GM21786 (cell line): ENCODE results near the gene TGM5.

Source experiments
- ATAC-seq: cut with Tn5 transposase; IDR thresholded peaks from one replicate; pipeline ENCODE4 v1.9.1; 2021; ENCODE audit not compliant: unreplicated experiment

TGM5 gene

DNA sequence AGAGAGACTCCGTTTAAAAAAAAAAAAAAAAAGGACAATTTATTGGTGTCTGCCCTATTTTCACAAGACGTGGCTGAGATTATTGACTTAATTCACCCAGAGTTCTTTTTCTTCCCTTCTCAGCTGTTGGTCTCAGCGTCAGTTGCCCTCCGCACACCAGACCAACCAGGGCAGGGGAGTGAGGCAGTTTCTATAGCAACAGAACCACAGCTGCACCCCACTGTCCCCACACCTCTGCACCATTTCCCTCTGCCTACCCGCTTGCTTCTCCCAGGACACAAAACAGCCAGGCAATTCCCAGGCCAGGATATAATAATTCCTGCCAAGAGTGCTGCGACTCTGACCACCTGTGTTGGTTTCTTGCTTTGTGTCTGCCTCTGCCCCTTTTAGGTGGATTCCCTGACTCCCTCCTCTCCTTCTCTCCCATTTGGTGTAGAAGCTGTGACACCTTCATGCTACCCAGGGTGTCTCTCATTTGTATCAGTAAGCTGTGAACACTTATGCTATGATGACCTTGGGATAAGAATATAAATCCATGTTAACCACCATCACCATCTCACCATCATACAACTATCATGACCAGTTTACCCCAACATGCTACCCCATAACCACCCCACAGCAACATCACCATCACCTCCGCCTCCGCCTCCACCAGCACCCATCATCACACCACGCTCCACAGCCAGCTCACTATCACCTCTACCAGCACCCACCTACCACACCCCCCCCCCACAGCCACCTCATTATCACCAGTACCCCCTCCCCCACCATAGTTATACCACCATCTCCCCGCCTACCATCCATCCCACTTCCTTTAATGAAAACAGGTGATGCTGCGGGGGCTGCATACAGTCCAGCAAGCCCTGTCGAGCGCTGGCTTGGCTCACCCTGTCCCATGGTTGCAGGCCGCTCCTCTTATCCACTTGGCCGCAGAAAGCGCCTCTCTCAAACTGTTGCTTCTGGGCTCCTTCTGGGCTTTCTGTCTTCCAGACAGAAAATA is 46.5 kb downstream of the TGM5 start:
- no peak for ATAC-seq

DNA sequence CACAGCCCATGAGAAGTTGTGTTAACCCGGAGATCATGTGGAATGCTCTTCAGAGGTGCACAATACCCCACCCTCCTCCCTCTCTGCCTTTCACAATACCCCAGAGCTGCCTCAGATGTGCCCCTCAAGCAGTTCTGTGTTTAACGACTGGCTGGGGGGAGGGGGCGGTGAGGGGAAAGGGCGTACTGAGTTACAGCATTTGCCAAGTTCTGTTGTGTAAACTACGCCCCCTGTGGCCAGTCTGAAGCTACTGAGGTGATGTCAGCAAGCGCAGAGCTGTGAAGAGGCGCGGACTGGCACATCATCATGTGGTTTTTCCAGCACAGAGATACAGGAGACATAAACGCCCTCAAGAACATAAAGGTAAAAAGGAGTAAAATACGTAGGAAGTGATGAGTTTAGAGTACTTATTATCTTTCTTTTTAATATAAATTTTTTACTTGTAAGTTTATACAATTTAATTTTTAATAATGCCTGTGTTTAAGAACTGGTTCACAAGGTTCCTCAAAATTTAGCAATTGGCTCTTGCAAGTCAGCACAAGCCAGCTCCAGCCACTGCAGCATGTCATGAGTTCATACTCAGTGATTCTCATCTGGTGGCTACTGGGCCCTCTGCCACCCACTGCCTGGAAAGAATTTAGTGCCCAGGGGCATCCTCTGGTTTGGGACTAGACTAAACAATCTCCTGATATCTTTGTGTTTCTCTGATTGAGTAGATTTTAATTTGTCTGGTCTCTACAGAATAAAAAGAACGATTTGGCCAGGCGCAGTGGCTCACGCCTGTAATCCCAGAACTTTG is 47.6 kb downstream of the TGM5 start:
- no peak for ATAC-seq

DNA sequence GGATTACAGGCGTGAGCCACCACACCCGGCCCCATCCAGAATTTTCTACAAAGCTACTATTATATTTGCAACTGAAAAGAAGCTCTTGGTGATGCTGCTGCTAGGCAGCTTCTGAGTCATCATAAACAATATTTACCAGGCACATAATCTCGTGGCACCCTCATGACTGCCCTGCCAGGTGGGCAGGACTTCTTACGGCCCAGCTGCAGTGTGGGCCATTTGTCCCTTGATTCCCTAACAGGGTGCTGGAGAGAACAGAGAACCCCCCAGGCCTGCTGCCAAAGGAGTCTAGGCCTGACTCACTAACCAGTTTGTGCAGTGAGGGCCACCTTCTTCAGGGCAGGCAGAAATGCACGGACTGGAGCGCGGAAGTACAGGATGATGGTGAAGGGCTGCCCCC is 50.8 kb downstream of the TGM5 start:
- no peak for ATAC-seq

DNA sequence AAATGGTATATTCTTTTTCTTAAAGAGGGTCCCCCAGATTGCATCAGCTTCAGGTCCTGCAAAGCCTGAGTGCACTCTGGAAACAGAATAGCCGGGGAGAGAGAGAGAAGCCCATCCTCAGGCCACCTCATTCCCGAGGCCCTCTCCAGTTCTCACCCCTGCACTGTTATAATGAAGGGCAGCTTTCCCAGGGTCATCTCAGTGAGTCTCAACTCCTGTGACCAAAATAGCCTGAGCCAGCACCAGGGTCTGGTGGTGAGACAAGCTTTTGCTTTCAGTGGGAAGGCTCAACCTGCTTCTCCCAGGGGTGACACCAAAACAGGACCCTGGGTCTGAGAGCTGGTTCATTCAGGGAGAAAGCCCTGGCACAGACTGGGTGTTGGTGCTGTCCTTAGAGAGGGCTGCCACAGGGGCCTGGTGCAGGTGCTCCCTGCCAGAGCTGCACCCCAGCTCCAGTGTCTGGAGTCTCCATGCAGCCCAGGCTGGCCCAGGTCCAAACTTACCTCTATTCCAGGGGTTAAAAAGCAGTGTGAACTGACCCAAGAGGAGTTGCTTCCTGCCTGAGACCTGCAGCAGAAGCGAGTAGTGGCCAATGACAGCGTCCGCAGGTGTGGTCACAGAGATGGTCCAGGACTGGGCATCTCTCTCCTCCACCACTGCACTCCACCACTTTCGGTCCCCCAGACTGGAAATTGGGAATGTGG is 52.0 kb downstream of the TGM5 start:
- ATAC-seq, result no peak

DNA sequence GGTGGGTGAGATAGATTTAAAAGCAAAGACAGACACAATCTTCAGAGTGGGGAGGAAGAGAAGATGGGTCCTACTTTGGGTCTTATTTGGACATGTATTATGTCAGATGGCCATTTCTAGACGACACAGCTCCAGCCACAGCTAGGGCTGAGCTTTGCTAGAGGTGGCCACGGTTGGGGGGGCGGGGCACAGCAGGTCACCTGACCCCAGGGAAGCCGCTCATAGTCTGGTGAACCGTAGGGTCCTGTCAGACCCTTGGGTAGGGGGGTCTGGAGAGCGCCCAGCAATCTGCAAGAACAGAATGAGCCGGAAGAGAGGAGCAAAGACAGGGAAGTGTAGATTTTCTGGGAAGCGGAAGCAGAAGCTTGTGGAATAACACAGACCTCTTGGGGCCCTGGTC is 52.6 kb downstream of the TGM5 start:
- no peak for ATAC-seq

DNA sequence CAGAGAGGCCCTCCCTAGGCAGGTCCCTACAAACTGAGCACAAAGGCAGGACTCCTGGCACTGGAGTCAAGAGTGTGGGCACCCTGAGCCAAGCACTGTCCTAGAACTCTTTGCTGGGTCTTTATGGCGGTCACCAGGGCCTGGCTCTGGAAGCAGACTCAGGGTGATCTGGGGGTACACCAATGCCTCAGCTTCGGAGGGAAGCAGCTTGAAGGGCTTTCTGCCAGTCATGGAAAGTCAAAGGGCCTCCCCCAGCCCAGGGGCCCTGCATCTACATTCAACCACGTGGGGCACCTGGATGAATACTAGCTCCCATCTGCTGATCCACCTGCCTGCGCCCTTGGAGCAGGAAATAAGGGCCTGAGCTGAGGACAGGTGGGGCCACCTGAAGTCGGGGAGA is 53.3 kb downstream of the TGM5 start:
- no peak for ATAC-seq

DNA sequence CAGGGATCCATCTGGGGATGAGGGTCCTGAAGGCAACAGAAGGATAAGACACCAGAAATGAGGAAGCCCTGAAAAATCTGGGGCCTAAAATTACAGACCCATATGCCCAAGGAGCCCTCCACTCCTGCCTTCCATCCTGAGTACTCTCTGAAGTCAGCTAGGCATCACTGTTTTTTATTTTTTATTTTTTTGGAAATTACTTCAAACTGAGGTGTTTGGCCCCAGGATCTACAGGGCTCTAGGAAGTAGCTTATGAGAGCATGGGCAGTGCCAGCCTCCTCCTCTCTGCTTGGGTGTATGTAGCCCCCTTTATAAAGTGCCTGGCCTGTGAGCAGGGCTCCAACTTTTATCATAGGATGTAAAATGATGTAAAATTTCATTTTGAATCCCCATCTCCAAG is 53.8 kb downstream of the TGM5 start:
- ATAC-seq, result no peak

DNA sequence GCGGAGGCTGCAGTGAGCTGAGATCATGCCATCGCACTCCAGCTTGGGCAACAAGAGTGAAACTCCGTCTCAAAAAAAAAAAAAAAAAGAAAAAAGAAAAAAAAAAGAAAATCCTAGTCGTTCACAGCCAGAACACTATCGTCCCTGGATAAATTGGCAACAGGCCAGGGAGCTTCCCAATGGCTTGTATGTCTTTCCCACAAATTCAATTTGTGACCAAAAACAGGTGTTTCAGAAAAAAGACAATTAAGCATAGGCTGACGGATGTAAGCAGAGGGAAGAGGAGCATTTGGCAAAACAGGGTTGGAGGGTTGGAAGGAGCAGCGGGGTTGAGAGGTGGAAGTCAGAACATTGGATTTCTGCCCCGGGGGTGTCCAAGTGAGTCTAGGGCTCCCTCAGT is 54.4 kb downstream of the TGM5 start:
- ATAC-seq, result no peak

DNA sequence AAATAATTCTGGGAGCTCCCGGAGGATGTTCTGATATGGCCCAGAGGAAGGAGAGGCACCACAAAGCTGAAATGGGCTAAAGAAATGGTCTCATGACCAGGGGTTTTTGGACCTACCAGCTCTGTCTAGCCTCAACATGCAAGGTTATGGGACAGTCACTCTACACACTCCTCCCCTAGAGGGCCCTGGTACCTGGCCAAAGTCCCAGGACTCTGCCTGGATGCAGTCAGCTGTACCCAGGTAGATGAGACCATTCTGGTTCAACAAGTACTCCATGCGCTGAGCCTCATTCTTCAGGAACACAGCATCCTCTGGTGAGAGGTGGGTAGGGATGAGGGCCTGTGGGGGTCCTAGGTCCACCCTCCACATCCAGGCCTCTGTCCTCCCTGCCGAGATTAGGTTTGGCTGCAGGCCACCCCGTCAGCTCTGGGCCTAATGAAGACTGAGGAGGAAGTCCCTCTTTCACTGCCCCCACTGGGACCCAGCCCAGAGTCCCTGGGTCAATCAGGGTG is 55.4 kb downstream of the TGM5 start:
- no peak for ATAC-seq

DNA sequence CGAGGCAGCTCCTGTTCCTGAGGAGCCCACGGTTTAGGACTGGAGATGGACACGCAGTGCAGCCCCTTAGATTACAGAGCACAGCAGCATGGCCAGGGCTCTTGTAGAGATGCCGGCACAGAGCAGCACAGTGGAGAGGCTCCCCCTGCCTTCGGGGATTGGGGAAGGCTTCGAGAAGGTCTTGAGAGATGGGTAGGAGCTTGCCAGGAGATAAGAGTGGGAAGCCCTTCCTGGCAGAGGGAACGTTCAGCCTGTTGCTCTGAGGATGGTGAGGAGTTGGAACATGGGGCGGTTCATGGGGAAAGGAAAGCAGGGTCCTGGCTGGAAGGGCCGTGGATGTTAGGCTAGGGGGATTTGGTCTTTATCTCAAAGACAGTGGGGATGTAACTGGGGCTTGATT is 55.9 kb downstream of the TGM5 start:
- ATAC-seq, result no peak

DNA sequence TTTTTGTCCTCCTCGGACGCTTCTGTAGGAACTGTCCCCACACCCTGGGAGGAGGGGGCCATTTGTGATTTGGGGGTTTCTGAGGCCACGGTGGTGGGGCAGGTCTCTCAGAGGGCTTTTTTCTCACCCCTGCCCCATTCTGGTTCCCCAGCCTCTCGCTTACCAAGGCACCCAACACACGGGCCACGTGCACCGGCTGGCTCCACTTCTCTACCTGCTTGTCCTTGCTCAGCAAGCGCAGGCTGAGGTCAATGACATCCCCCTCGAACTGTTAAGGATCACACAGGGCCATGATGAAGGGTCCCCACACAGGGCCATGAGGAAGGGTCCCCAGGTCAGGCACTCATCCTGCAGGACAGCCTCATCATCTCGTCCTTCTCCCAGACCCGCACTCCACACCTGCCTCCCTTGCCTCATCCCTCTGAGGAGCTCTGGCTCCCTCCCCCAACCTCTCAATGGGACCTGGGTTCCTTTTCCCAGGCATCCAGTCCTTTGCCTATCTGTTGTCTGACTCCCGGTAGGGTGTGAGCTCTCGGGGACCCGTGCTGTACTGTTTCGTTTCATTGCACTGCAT is 56.5 kb downstream of the TGM5 start:
- ATAC-seq, result no peak

DNA sequence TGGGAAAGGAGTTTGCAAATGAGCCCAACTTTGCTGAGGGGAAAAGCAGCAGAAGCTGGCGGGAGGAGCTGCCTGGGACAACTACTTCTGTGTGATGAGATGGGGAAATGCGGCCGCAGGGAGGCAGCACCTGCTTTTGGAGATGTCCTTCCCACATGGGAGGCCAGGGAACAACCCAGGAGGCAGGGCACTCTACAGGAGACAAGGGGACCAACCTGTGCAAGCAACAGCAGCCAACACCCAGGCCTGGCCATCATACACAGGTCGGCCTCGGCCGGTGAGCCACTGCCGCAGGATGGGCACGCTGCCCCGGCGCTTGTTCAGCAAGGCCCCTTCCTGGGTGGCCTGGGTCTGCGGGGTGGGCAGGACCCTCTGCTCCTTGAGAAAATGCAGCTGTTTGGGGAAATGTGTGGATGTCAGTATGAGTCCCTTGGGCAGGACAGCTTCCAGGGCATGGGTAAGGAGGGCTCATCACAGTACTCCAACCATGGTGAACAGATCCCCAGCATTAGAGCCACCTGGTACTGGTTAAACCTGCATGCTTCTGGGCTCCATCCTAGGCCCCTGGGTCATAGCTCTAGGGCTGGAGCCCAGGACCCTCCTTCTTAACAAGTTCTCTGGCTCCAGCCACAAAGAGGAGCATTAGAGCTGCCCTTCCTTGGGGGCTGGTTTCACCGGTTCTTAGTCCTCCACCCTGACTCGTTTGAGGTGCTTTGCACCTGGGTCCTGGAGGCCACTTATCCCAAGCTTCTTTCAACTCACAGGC is 57.5 kb downstream of the TGM5 start:
- no peak for ATAC-seq

DNA sequence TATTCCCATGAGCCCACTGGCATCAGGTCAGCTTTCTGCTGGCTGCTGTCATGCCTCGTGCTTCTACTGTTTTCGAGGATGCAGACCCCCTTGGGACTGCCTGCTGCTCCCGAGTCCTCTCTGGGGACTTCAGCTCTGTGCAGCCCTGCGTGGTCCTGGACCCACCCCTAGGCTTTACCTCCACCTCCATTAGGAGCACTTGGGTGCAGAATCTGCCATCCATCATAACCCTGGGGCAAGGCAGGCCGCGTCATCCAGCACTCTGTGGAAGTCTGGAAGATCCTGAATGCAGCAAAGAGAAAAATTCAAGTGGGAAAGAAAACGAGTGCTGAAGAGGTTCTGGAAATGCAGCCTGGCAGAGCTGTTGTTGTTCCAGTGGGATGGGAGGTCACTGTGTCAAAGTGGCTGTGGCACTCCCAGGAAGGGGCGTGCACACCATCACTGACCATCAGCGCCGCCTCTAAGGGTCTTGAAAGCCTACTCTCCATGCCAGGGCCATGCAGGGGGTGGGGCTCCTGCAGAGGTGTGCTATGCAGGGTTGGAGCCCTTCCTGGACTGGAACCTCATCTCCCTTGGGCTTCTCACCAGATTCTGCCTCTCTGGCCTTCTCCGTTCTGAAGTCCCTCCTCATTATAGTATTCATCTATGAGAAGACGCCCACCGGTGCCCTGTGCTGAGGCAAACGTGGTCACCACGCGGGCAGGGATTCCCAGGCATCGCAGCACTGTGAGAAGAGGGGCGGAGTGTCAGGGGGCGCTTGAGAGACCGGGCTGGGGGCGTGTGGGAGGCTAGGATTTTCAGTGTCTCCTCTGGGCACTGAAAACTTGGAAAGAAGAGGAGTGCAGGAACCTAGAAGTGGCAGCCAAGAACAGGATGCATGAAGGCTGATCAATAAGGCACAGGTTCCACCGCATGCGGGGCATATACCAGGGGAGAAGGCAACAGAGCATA is 58.4 kb downstream of the TGM5 start:
- ATAC-seq, result no peak

DNA sequence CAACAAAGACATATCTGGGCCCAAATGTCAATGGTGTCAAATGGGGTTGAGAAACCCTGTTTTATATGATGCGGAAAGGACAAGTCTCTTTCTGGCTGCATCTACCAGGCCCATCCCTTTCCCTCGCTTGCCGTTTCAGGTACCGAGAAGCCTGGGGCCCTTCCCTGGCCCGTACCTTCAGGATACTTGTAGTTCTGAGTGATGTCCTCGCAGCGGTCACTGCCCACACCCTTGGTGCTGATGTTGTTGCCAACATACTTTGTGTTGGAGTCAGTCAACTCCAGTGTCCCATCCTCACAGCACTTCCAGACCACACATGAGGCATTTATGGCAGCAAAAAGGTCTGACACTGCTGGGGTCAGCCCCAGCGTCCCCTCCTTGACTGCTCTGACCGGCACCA is 59.7 kb downstream of the TGM5 start:
- no peak for ATAC-seq

DNA sequence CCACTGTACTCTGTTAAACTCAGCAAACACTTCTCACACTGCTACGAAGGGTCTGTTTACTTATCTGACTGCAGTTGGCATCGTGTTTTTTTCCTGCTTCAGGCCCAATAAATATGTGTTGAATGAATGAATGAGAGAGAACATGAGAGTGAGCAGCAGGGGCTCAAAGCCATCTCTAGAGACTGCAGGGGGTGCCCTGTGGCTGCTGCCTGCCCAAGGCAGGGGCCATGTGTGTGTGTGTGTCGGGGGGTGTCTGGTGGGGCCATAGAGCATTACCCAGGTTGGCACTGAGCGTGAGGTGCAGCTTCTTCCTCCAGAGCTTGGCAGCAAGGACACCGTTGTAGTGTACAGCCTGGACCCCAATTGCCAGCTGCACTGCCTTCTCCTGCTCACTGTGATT is 60.7 kb downstream of the TGM5 start:
- no peak for ATAC-seq

DNA sequence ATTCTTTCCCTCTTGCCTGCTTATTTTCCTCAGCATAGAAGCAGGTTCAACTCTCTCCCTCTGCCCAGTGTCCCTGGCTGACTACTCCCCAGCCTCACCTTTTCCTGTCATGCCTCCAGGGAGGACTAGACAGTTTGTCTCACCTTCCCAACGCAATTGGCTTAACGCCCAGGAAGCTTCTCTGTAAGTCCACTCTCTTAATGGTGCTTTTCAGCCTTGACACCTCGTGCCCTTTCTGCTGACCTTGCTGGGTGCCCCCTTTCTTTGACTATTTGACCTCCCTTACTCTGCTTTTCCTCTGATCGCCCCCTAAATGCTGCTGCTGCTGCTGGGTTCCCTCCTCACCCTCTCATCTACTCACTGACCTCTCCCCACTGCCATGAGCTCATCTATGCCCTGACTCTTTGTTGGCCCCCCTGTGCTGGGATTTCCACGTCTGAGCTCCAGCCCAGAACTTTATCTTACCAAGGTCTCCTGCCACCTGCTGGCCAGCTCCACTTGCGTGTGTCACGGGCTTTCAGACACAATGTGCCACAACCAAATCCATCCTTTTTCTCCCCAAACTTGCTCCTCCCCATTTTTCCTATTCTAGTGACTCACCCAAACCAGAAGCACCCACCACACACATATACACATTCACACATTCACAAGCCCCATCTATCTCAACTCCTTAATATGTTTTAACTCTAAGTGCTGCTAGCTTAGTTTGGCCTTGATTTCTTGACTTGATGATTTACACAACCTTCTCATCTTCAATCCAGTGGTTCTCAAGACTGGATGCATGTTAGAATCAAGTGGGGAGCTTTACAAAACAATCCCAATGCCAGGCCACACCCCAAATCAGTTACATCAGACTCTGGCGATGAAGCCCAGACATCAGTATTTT is 62.5 kb downstream of the TGM5 start:
- no peak for ATAC-seq

DNA sequence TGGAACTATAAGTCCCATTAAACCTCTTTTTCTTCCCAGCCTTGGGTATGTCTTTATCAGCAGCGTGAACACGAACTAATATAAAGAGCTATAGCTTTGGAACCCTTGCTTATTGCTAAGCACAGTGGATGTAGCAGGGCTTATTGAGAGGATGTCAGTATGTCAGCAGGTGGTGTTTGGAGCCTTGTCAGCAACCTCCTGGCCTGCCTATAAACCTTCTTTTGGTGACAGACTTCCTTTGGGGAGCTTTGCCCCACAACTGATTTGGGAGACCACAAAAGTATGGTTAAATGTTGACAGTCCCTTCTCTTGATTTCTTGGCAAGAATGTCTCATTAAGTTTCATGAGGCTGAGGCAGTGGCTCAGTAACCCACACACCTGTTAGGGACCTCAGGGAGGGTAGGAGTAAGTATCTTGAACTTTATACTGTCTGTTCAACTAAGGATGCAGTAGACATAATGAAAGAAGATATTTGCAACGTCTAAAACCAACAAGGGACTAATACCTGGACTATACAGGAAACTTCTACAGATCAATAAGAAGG is 66.7 kb downstream of the TGM5 start:
- no peak for ATAC-seq

DNA sequence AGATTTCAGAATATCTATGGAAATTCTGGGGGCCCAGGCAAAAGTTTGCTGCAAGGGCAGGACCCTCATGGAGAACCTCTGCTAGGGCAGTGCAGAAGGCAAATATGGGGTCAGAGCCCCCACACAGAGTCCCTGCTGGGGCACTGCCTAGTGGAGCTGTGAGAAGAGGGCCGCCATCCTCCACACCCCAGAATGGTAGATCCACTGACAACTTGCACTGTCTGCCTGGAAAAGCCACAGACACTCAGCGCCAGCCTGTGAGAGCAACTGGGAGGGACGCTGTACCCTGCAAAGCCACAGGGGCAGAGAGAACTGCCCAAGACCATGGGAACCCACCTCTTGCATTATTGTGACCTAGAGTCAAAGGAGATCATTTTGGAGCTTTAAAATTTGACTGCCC is 67.7 kb downstream of the TGM5 start:
- no peak for ATAC-seq
